Measurements from ENCODE around the gene CYP2C9. TPM values are rescaled to one million over a fixed set of nuclear protein-coding genes. Genes with fewer than 3 reads are reported as not detected.

The CYP2C9 gene
- total RNA-seq, 1 experiment from 2014 or later, result not detected

DNA sequence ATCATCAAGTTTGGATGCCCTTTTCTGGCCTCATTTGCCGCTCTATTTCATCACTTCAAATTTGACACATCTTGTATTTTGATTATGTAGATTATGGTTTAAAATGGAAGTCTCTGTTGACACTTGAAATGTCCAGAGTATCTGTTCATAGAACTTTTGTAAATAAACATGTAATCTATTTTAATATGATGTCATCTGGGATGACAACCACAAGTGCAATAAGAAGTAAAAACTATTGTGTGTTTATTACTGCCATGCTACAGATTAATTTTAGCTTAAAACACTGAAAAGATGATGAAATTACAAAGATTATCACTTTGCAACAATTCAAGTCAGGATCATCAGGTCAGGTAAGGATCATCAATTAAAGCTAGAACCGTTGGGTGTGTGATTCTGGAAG lies 100.8 kb downstream of the CYP2C9 start:
- no peak for DNase-seq (ENCODE audit: low read depth)

Other genes starting within 250 kb of the CYP2C9 start
- not detected in 2 replicates for gene CYP2C19, start 176.0 kb upstream of the CYP2C9 start, total RNA-seq (2014; rRNA removed)
- not detected in 2 replicates for gene CYP2C8, start 130.8 kb downstream of the CYP2C9 start, total RNA-seq (2014; rRNA removed)